CD4-positive, alpha-beta T cell treated with Interleukin-6 for 4 hours (primary cell): Measurements from ENCODE around the gene ABHD5.
A peak's percentile ranks its signal among the peaks of the same experiment; 100 is the strongest.

Source experiments
- DNase-seq: peaks from one replicate; pipeline ENCODE4 v3.0.0-alpha.2; 2020; ENCODE audit warnings: mixed read lengths

ABHD5 gene

GRCh38 chr3:43759297-43759782, 68.6 kb downstream of the ABHD5 start:
- DNase-seq: no peak

- DNase-seq: no peak
Observed at GRCh38 chr3:43759938-43760337, 69.2 kb downstream of the ABHD5 start.

- DNase-seq: no peak
Observed at GRCh38 chr3:43760938-43761337, 70.2 kb downstream of the ABHD5 start.

- no peak for DNase-seq
Observed at GRCh38 chr3:43762451-43762850, 71.7 kb downstream of the ABHD5 start.

- DNase-seq: no peak
Observed at GRCh38 chr3:43764056-43764455, 73.3 kb downstream of the ABHD5 start.

- DNase-seq: no peak
Observed at GRCh38 chr3:43764471-43764870, 73.7 kb downstream of the ABHD5 start.

- DNase-seq: no peak
Observed at GRCh38 chr3:43765521-43765971, 74.8 kb downstream of the ABHD5 start.

- DNase-seq: no peak
Observed at GRCh38 chr3:43766672-43767465, 76.1 kb downstream of the ABHD5 start.

GRCh38 chr3:43768381-43768973, 77.7 kb downstream of the ABHD5 start:
- no peak for DNase-seq

- DNase-seq: peak; percentile 79
Observed at GRCh38 chr3:43769097-43769884, 78.6 kb downstream of the ABHD5 start.

GRCh38 chr3:43769885-43770425, 79.2 kb downstream of the ABHD5 start:
- DNase-seq: peak; percentile 47

GRCh38 chr3:43770426-43771103, 79.8 kb downstream of the ABHD5 start:
- DNase-seq: peak; percentile 34

GRCh38 chr3:43771610-43772009, 80.9 kb downstream of the ABHD5 start:
- DNase-seq: no peak

- DNase-seq: no peak
Observed at GRCh38 chr3:43773273-43774094, 82.7 kb downstream of the ABHD5 start.

GRCh38 chr3:43774799-43775198, 84.1 kb downstream of the ABHD5 start:
- no peak for DNase-seq

GRCh38 chr3:43776101-43776500, 85.4 kb downstream of the ABHD5 start:
- DNase-seq: no peak

GRCh38 chr3:43779850-43780249, 89.1 kb downstream of the ABHD5 start:
- DNase-seq: no peak

GRCh38 chr3:43782541-43782940, 91.8 kb downstream of the ABHD5 start:
- no peak for DNase-seq
